HEK293 (cell line): ENCODE data around the gene CECR2.
A peak's percentile ranks its signal among the peaks of the same experiment; 100 is the strongest.

ENCODE experiments used
- CTCF ChIA-PET: fragments of 350-600 bp; formaldehyde crosslinking; extraction: SDS; loops from one replicate; lab custom pipeline; 2021; ENCODE audit warnings: antibody characterized with exemption; lab: Yijun Ruan, JAX
- POLR2A ChIA-PET: fragments of 300-600 bp; formaldehyde crosslinking; extraction: SDS; loops from one replicate; lab custom pipeline; 2020; ENCODE audit warnings: antibody characterized with exemption, inconsistent platforms; lab: Yijun Ruan, JAX
- H3K27ac ChIP-seq: fragments of 200-500 bp; sonication (Bioruptor generic); 2 replicates; pipeline ENCODE4 v1.5.1; 2014; ENCODE audit warnings: low read depth, low read length, control low read depth, inconsistent platforms; ENCODE audit errors: extremely low read depth
- H3K36me3 ChIP-seq, 2 experiments: fragments of 200-500 bp in 1 of 2; sonication (Bioruptor generic) in 1 of 2; 1 replicate in 1 of 2; 2 replicates in 1 of 2; pipeline ENCODE4 v1.5.1; 2014 to 2017; ENCODE audit warnings: inconsistent platforms in 2 of 2, low read length in 2 of 2; ENCODE audit not compliant: control insufficient read depth in 2 of 2, insufficient read depth in 1 of 2
- H3K4me1 ChIP-seq: fragments of 200-500 bp; sonication (Bioruptor generic); 2 replicates; pipeline ENCODE4 v1.5.1; 2014; ENCODE audit warnings: mild to moderate bottlenecking, low read length, inconsistent platforms; ENCODE audit not compliant: control insufficient read depth, insufficient read depth
- H3K4me3 ChIP-seq: 2 replicates; pipeline ENCODE4 v1.5.1; 2011; ENCODE audit warnings: low read depth, mild to moderate bottlenecking, control low read depth, low read length, moderate library complexity
- H3K9me3 ChIP-seq: fragments of 200-500 bp; sonication (Bioruptor generic); 2 replicates; pipeline ENCODE4 v1.5.1; 2014; ENCODE audit warnings: low read depth, low read length, inconsistent platforms; ENCODE audit not compliant: control insufficient read depth, insufficient read depth
- HOXD13 ChIP-seq: sonication (generic); formaldehyde crosslinking; IDR thresholded peaks from 2 replicates; pipeline ENCODE4 v1.8.0; 2022; ENCODE audit warnings: missing genetic modification reagents, borderline replicate concordance
- KLF10 ChIP-seq: fragments of 450-650 bp; IDR thresholded peaks from 2 replicates; pipeline ENCODE4 v1.5.1; 2018; ENCODE audit warnings: missing biosample characterization, mild to moderate bottlenecking, missing genetic modification characterization
- KLF7 ChIP-seq: fragments of 450-650 bp; formaldehyde crosslinking; IDR thresholded peaks from 2 replicates; pipeline ENCODE4 v1.5.1; 2016; ENCODE audit warnings: missing biosample characterization, missing genetic modification characterization, borderline replicate concordance
- WT1 ChIP-seq: fragments of 450-650 bp; formaldehyde crosslinking; IDR thresholded peaks from 2 replicates; pipeline ENCODE4 v1.5.1; 2016; ENCODE audit warnings: missing biosample characterization, missing genetic modification characterization
- ZFP37 ChIP-seq: fragments of 450-650 bp; formaldehyde crosslinking; IDR thresholded peaks from 2 replicates; pipeline ENCODE4 v1.5.1; 2016; ENCODE audit warnings: missing biosample characterization, missing genetic modification characterization
- ZNF140 ChIP-seq: fragments of 450-650 bp; formaldehyde crosslinking; IDR thresholded peaks from 2 replicates; pipeline ENCODE4 v1.5.1; 2016; ENCODE audit warnings: missing biosample characterization, missing genetic modification characterization
- ZNF248 ChIP-seq: fragments of 450-650 bp; formaldehyde crosslinking; IDR thresholded peaks from 2 replicates; pipeline ENCODE4 v1.5.1; 2017; ENCODE audit warnings: missing biosample characterization, missing genetic modification characterization
- ZNF354C ChIP-seq: fragments of 450-650 bp; formaldehyde crosslinking; IDR thresholded peaks from 2 replicates; pipeline ENCODE4 v1.5.1; 2016; ENCODE audit warnings: missing biosample characterization, missing genetic modification characterization, low read depth, borderline replicate concordance
- ZNF37A ChIP-seq: fragments of 450-650 bp; IDR thresholded peaks from 2 replicates; pipeline ENCODE4 v1.5.1; 2018; ENCODE audit warnings: missing biosample characterization, missing genetic modification characterization
- ZNF394 ChIP-seq: fragments of 450-650 bp; formaldehyde crosslinking; IDR thresholded peaks from 2 replicates; pipeline ENCODE4 v1.5.1; 2016; ENCODE audit warnings: missing biosample characterization, missing genetic modification characterization, mild to moderate bottlenecking, moderate library complexity, borderline replicate concordance
- ZNF610 ChIP-seq: fragments of 450-650 bp; formaldehyde crosslinking; IDR thresholded peaks from 2 replicates; pipeline ENCODE4 v1.5.1; 2016; ENCODE audit warnings: missing biosample characterization, missing genetic modification characterization, borderline replicate concordance
- ZNF626 ChIP-seq: fragments of 450-650 bp; sonication (Bioruptor Pico); formaldehyde crosslinking; IDR thresholded peaks from 2 replicates; pipeline ENCODE4 v1.5.1; 2018; ENCODE audit warnings: missing biosample characterization, missing genetic modification characterization, inconsistent platforms
- TF ChIP-seq, protein P1 (sequence below): fragments of 450-650 bp; formaldehyde crosslinking; IDR thresholded peaks from 2 replicates; pipeline ENCODE4 v1.5.1; 2016; ENCODE audit warnings: missing biosample characterization, missing genetic modification characterization, borderline replicate concordance
- TF ChIP-seq, protein P2 (sequence below): fragments of 450-650 bp; formaldehyde crosslinking; IDR thresholded peaks from 2 replicates; pipeline ENCODE4 v1.5.1; 2016; ENCODE audit warnings: missing biosample characterization, missing genetic modification characterization
- TF ChIP-seq, protein P3 (sequence below): fragments of 450-650 bp; formaldehyde crosslinking; IDR thresholded peaks from 2 replicates; pipeline ENCODE4 v1.5.1; 2016; ENCODE audit warnings: missing biosample characterization, missing genetic modification characterization
- TF ChIP-seq, protein P4 (sequence below): fragments of 450-650 bp; formaldehyde crosslinking; conservative IDR thresholded peaks from 2 replicates; pipeline ENCODE4 v1.5.1; 2016; ENCODE audit warnings: low read depth, missing biosample characterization, missing genetic modification characterization

CECR2 gene

DNA sequence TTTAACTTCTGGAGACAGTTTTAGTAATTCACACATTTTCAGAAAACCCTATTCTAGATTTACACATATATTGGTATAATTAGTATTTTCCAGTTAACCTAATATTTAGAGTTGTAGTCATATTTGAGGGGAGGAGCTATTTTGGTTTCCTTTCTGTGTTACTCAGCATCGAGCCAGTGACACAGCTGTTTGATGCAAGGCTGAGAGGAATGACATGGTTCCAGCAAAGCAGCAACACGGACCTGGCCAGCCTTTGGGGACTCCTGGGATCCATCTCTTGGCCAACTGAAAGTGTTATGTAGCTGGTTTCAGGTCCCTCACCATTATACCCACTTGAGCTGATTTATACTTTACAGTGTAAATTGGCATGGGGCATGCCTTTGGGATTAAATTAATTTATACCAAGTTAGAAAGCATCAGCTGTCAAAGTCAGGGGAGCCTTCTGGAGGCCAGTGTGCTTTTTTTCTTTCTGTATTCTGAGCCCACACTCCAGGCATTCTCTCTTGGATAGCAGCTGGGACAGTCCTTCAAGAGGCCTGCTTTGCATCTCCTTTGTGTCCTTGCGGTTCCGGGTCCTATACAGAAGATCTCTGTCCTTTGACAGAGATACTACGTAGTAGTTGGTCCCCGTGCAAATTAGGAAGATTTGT lies 102.8 kb downstream of the CECR2 start (continued):
- TF ChIP-seq, protein P1, sequence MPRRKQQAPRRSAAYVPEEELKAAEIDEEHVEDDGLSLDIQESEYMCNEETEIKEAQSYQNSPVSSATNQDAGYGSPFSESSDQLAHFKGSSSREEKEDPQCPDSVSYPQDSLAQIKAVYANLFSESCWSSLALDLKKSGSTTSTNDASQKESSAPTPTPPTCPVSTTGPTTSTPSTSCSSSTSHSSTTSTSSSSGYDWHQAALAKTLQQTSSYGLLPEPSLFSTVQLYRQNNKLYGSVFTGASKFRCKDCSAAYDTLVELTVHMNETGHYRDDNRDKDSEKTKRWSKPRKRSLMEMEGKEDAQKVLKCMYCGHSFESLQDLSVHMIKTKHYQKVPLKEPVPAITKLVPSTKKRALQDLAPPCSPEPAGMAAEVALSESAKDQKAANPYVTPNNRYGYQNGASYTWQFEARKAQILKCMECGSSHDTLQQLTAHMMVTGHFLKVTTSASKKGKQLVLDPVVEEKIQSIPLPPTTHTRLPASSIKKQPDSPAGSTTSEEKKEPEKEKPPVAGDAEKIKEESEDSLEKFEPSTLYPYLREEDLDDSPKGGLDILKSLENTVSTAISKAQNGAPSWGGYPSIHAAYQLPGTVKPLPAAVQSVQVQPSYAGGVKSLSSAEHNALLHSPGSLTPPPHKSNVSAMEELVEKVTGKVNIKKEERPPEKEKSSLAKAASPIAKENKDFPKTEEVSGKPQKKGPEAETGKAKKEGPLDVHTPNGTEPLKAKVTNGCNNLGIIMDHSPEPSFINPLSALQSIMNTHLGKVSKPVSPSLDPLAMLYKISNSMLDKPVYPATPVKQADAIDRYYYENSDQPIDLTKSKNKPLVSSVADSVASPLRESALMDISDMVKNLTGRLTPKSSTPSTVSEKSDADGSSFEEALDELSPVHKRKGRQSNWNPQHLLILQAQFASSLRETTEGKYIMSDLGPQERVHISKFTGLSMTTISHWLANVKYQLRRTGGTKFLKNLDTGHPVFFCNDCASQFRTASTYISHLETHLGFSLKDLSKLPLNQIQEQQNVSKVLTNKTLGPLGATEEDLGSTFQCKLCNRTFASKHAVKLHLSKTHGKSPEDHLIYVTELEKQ (tag by site-specific recombination): no peak
- TF ChIP-seq ZNF354C (tag by site-specific recombination): no peak
- no peak for TF ChIP-seq ZNF248
- TF ChIP-seq, protein P2, sequence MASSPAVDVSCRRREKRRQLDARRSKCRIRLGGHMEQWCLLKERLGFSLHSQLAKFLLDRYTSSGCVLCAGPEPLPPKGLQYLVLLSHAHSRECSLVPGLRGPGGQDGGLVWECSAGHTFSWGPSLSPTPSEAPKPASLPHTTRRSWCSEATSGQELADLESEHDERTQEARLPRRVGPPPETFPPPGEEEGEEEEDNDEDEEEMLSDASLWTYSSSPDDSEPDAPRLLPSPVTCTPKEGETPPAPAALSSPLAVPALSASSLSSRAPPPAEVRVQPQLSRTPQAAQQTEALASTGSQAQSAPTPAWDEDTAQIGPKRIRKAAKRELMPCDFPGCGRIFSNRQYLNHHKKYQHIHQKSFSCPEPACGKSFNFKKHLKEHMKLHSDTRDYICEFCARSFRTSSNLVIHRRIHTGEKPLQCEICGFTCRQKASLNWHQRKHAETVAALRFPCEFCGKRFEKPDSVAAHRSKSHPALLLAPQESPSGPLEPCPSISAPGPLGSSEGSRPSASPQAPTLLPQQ (tag by site-specific recombination): no peak
- TF ChIP-seq ZNF140 (tag by site-specific recombination): no peak
- TF ChIP-seq, protein P3, sequence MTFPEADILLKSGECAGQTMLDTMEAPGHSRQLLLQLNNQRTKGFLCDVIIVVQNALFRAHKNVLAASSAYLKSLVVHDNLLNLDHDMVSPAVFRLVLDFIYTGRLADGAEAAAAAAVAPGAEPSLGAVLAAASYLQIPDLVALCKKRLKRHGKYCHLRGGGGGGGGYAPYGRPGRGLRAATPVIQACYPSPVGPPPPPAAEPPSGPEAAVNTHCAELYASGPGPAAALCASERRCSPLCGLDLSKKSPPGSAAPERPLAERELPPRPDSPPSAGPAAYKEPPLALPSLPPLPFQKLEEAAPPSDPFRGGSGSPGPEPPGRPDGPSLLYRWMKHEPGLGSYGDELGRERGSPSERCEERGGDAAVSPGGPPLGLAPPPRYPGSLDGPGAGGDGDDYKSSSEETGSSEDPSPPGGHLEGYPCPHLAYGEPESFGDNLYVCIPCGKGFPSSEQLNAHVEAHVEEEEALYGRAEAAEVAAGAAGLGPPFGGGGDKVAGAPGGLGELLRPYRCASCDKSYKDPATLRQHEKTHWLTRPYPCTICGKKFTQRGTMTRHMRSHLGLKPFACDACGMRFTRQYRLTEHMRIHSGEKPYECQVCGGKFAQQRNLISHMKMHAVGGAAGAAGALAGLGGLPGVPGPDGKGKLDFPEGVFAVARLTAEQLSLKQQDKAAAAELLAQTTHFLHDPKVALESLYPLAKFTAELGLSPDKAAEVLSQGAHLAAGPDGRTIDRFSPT: no peak
- TF ChIP-seq, protein P4, sequence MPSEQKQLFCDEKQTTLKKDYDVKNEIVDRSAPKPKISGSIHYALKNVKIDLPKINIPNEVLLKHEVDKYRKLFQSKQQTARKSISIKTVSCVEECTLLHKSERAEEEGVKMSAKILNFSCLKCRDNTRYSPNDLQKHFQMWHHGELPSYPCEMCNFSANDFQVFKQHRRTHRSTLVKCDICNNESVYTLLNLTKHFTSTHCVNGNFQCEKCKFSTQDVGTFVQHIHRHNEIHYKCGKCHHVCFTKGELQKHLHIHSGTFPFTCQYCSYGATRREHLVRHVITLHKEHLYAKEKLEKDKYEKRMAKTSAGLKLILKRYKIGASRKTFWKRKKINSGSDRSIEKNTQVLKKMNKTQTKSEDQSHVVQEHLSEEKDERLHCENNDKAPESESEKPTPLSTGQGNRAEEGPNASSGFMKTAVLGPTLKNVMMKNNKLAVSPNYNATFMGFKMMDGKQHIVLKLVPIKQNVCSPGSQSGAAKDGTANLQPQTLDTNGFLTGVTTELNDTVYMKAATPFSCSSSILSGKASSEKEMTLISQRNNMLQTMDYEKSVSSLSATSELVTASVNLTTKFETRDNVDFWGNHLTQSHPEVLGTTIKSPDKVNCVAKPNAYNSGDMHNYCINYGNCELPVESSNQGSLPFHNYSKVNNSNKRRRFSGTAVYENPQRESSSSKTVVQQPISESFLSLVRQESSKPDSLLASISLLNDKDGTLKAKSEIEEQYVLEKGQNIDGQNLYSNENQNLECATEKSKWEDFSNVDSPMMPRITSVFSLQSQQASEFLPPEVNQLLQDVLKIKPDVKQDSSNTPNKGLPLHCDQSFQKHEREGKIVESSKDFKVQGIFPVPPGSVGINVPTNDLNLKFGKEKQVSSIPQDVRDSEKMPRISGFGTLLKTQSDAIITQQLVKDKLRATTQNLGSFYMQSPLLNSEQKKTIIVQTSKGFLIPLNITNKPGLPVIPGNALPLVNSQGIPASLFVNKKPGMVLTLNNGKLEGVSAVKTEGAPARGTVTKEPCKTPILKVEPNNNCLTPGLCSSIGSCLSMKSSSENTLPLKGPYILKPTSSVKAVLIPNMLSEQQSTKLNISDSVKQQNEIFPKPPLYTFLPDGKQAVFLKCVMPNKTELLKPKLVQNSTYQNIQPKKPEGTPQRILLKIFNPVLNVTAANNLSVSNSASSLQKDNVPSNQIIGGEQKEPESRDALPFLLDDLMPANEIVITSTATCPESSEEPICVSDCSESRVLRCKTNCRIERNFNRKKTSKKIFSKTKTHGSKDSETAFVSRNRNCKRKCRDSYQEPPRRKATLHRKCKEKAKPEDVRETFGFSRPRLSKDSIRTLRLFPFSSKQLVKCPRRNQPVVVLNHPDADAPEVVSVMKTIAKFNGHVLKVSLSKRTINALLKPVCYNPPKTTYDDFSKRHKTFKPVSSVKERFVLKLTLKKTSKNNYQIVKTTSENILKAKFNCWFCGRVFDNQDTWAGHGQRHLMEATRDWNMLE: no peak
- TF ChIP-seq ZNF626: no peak

DNA sequence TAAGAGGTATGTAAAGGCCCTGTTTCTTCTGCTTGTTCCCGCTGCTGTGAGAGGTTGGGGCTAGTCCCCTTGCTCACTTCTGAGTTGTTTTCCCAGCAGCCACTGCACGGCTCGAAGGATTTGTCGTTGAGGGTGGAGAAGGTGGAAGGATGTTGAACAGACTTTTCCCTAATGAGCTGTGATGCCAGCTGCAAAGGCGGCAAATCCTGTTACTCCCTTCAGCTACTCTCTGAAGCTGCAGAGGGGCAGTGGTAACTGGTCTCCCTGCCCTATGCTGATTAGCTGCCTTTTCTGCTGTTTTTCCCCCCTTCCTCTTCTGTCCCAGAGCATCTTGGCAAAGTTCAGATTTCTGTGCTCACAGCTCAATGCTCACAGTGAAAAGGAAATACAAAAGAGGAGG lies 103.7 kb downstream of the CECR2 start:
- no peaks in the 10 kb centered on the region for H3K9me3 ChIP-seq
- TF ChIP-seq HOXD13 (CRISPR knock-in tag) (no peak), ZFP37 (tag by site-specific recombination) (no peak), ZNF37A (tag by site-specific recombination) (no peak), KLF7 (tag by site-specific recombination) (no peak), KLF10 (tag by site-specific recombination) (no peak), WT1 (no peak), ZNF610 (tag by site-specific recombination) (no peak), ZNF394 (tag by site-specific recombination) (peak; percentile 43; the same call in 1 of the 2 replicates)
- no peaks in the 10 kb centered on the region for H3K36me3 ChIP-seq
- no peak overlapping the region for H3K4me3 ChIP-seq
- H3K4me1 ChIP-seq: peaks cover 11% of the 10 kb centered on the region
- no peak overlapping the region for H3K27ac ChIP-seq
- ChIA-PET CTCF (interaction anchor here (1.2 kb wide), 1 partner anchor 13 kb away, joined by 3 read pairs; no protein-coding TSS in a partner anchor), POLR2A (no interaction called here)
